Stomach smooth muscle (tissue), 2 donors: ENCODE measurements around the gene YPEL5.

Experiments used
- H3K27ac ChIP-seq: one replicate; pipeline ENCODE4 v1.7.0; 2013; ENCODE audit warnings: mild to moderate bottlenecking, low read length, inconsistent platforms
- H3K27me3 ChIP-seq, 2 donors: one replicate each; pipeline ENCODE4 v1.7.0; 2013; ENCODE audit warnings: low read length in 2 of 2; ENCODE audit not compliant: insufficient read depth in 2 of 2, control insufficient read depth in 1 of 2
- H3K36me3 ChIP-seq, 2 donors: one replicate each; pipeline ENCODE4 v1.7.0; 2013; ENCODE audit warnings: low read length in 2 of 2; ENCODE audit not compliant: control insufficient read depth in 2 of 2, insufficient read depth in 2 of 2
- H3K4me1 ChIP-seq: one replicate; pipeline ENCODE4 v1.7.0; 2013; ENCODE audit warnings: low read length; ENCODE audit not compliant: control insufficient read depth, insufficient read depth
- H3K4me3 ChIP-seq, 2 donors: one replicate each; pipeline ENCODE4 v1.7.0; 2013; ENCODE audit warnings: low read length in 2 of 2
- H3K9ac ChIP-seq, 2 donors: one replicate each; pipeline ENCODE4 v1.7.0; 2013; ENCODE audit warnings: low read length in 2 of 2, mild to moderate bottlenecking in 1 of 2
- H3K9me3 ChIP-seq, 2 donors: one replicate each; pipeline ENCODE4 v1.7.0; 2013; ENCODE audit warnings: low read length in 2 of 2; ENCODE audit not compliant: control insufficient read depth in 2 of 2
- donor health status: healthy.
- donor health status: Pancreatic carcinoma.

YPEL5 gene

GRCh38 chr2:30150786-30151185 is 4.0 kb downstream of the YPEL5 start:
- Histone ChIP-seq H3K4me1 (peaks cover 21% of the 10 kb centered on the region), H3K4me3 (no peak overlapping the region), H3K27ac (no peak overlapping the region), H3K36me3 (peaks cover 0 to 3% of the 10 kb centered on the region in 2 donors), H3K27me3 (no peaks in the 10 kb centered on the region), H3K9me3 (no peaks in the 10 kb centered on the region), H3K9ac (no peak overlapping the region)

- Histone ChIP-seq H3K9ac (no peak overlapping the region), H3K27ac (no peak overlapping the region), H3K36me3 (peaks cover 5% of the 10 kb centered on the region in 2 donors), H3K27me3 (no peaks in the 10 kb centered on the region), H3K4me1 (peaks cover 18% of the 10 kb centered on the region), H3K9me3 (no peaks in the 10 kb centered on the region), H3K4me3 (no peak overlapping the region)
These were observed 5.6 kb downstream of the YPEL5 start for GRCh38 chr2:30152385-30152784.

GRCh38 chr2:30155202-30155601 is 8.4 kb downstream of the YPEL5 start:
- peaks cover 5 to 28% of the 10 kb centered on the region in 2 donors for H3K36me3 ChIP-seq
- peaks cover 13% of the 10 kb centered on the region for H3K4me1 ChIP-seq

GRCh38 chr2:30155889-30156658 is 9.3 kb downstream of the YPEL5 start:
- peaks cover 7% of the 10 kb centered on the region for H3K4me1 ChIP-seq
- no peak overlapping the region for H3K27ac ChIP-seq
- no peaks in the 10 kb centered on the region for H3K27me3 ChIP-seq
- H3K9ac ChIP-seq: no peak overlapping the region
- no peaks in the 10 kb centered on the region for H3K9me3 ChIP-seq
- H3K4me3 ChIP-seq: no peak overlapping the region
- peaks cover 5 to 31% of the 10 kb centered on the region in 2 donors for H3K36me3 ChIP-seq

More at GRCh38 chr2:30155202-30155601, 8.4 kb downstream of the YPEL5 start:
- Histone ChIP-seq H3K27me3 (no peaks in the 10 kb centered on the region), H3K27ac (no peak overlapping the region), H3K9me3 (no peaks in the 10 kb centered on the region), H3K4me3 (no peak overlapping the region), H3K9ac (no peak overlapping the region)

DNA sequence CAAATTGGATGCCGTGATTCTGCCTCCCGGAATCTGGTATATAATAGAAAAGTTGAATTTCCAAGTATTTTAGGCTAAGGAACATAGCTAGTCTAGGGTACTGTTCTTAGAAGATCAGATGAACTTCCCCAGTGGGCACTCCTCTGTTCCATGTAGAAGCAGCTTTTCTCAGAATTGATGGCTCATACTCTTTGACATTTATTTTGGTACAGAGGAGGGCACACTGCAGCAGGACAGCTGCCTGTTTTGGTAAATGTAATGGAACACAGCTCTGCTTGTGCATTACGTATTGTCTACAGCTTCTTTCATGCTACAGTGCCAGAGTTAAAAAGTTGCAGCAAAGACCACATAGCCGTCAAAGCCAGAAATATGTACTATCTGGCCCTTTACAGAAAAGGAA is 10.8 kb downstream of the YPEL5 start:
- Histone ChIP-seq H3K27ac (no peak overlapping the region), H3K4me3 (no peak overlapping the region), H3K9me3 (no peaks in the 10 kb centered on the region), H3K36me3 (peaks cover 5 to 31% of the 10 kb centered on the region in 2 donors), H3K4me1 (peaks cover 7% of the 10 kb centered on the region), H3K9ac (no peak overlapping the region), H3K27me3 (no peaks in the 10 kb centered on the region)

GRCh38 chr2:30159766-30160165 is 13.0 kb downstream of the YPEL5 start:
- Histone ChIP-seq H3K27me3 (no peaks in the 10 kb centered on the region), H3K4me1 (peaks cover 10% of the 10 kb centered on the region), H3K9ac (no peak overlapping the region), H3K27ac (no peak overlapping the region), H3K4me3 (no peak overlapping the region), H3K9me3 (no peaks in the 10 kb centered on the region), H3K36me3 (peaks cover 2 to 31% of the 10 kb centered on the region in 2 donors)

GRCh38 chr2:30161929-30162706 is 15.3 kb downstream of the YPEL5 start:
- Histone ChIP-seq H3K27ac (no peak overlapping the region), H3K27me3 (no peaks in the 10 kb centered on the region), H3K36me3 (peaks cover 0 to 27% of the 10 kb centered on the region in 2 donors), H3K9ac (no peak overlapping the region), H3K4me1 (peaks cover 10% of the 10 kb centered on the region), H3K4me3 (no peak overlapping the region), H3K9me3 (no peaks in the 10 kb centered on the region)

GRCh38 chr2:30162806-30163205 is 16.0 kb downstream of the YPEL5 start:
- Histone ChIP-seq H3K4me1 (peaks cover 10% of the 10 kb centered on the region), H3K36me3 (peaks cover 0 to 26% of the 10 kb centered on the region in 2 donors), H3K4me3 (no peak overlapping the region)

GRCh38 chr2:30164131-30164925 is 17.5 kb downstream of the YPEL5 start:
- Histone ChIP-seq H3K9me3 (no peaks in the 10 kb centered on the region), H3K27me3 (no peaks in the 10 kb centered on the region), H3K27ac (no peak overlapping the region), H3K4me3 (no peak overlapping the region), H3K4me1 (peaks cover 4% of the 10 kb centered on the region), H3K36me3 (peaks cover 0 to 12% of the 10 kb centered on the region in 2 donors), H3K9ac (no peak overlapping the region)

More at GRCh38 chr2:30162806-30163205, 16.0 kb downstream of the YPEL5 start:
- no peak overlapping the region for H3K27ac ChIP-seq
- H3K9me3 ChIP-seq: no peaks in the 10 kb centered on the region
- no peak overlapping the region for H3K9ac ChIP-seq
- H3K27me3 ChIP-seq: no peaks in the 10 kb centered on the region

DNA sequence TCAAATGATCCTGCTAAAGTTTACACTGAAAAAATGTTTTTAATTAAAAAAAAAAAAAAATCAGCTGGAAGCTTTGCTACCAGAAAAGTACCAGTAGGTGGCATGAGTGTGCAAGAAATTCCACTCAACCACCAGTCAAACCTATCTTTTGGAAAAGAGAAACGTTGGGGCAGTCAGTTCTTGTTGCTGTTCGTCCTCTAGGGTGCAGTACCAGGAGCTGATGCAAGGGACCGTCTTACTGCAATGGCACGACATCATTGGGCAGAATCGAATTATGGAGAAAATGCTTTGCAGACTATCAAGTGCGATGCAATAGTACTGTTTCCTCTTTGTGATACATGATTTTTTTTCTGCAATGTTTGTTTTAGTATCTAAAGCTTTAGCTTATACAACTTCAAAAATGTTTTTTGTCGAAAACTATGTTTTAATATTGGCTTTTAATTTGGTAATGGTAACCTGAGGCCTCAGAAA is 18.3 kb downstream of the YPEL5 start:
- H3K36me3 ChIP-seq: peaks cover 0 to 4% of the 10 kb centered on the region in 2 donors
- no peak overlapping the region for H3K27ac ChIP-seq
- no peaks in the 10 kb centered on the region for H3K9me3 ChIP-seq
- H3K9ac ChIP-seq: no peak overlapping the region
- no peaks in the 10 kb centered on the region for H3K27me3 ChIP-seq
- H3K4me3 ChIP-seq: no peak overlapping the region
- H3K4me1 ChIP-seq: peaks cover 5% of the 10 kb centered on the region
